SK-N-SH (cell line): Measurements from ENCODE around the gene TEX101. TPM values are rescaled to one million over a fixed set of nuclear protein-coding genes. Genes with fewer than 3 reads are reported as not detected.

ENCODE experiments used
- CTCF ChIA-PET: fragments of 300-600, 350-600 bp; formaldehyde crosslinking; extraction: SDS; loops from one replicate; lab custom pipeline; 2021; lab: Yijun Ruan, JAX
- POLR2A ChIA-PET: fragments of 350-600 bp; sonication (Branson Sonifier 250); formaldehyde crosslinking; extraction: SDS; loops from one replicate; lab custom pipeline; 2020; ENCODE audit warnings: antibody characterized with exemption, inconsistent platforms; lab: Yijun Ruan, JAX
- DNase-seq: peaks from one replicate; pipeline ENCODE4 v3.0.0; 2012
- H2AFZ ChIP-seq: fragments of 200-600 bp; sonication (generic); 2 replicates; pipeline ENCODE4 v1.8.1; 2016; ENCODE audit warnings: antibody characterized with exemption, mild to moderate bottlenecking, low read depth
- H3F3A ChIP-seq: fragments of 200-600 bp; sonication (generic); replicated peaks from 2 replicates; pipeline ENCODE3; 2016; ENCODE audit warnings: antibody characterized with exemption, mild to moderate bottlenecking; ENCODE audit not compliant: insufficient read depth
- H3K27ac ChIP-seq, 2 experiments: fragments of 200-500 bp in 1 of 2; fragments of 200-600 bp in 1 of 2; sonication (Bioruptor generic) in 1 of 2; sonication (generic), shearing (Covaris generic) in 1 of 2; 2 replicates each; pipeline versions ENCODE4 v1.5.1 to v1.6.1; 2014 to 2016; ENCODE audit warnings: low read depth in 2 of 2, inconsistent platforms in 1 of 2, low read length in 1 of 2, mild to moderate bottlenecking in 1 of 2, mixed read lengths in 1 of 2
- H3K27me3 ChIP-seq: fragments of 200-600 bp; sonication (generic), shearing (Covaris generic); 2 replicates; pipeline ENCODE4 v1.6.1; 2016; ENCODE audit warnings: mixed run types; ENCODE audit not compliant: insufficient read depth
- H3K36me3 ChIP-seq, 2 experiments: fragments of 200-500 bp in 1 of 2; fragments of 200-600 bp in 1 of 2; sonication (Bioruptor generic) in 1 of 2; sonication (generic) in 1 of 2; replicated peaks in 1 of 2; 2 replicates each; pipeline versions ENCODE3 to v1.5.1; 2014 to 2016; ENCODE audit warnings: low read length in 1 of 2, mild to moderate bottlenecking in 1 of 2; ENCODE audit not compliant: insufficient read depth in 2 of 2, control insufficient read depth in 1 of 2
- H3K4me1 ChIP-seq, 2 experiments: fragments of 200-500 bp in 1 of 2; fragments of 200-600 bp in 1 of 2; sonication (Bioruptor generic) in 1 of 2; sonication (generic), shearing (Covaris generic) in 1 of 2; 2 replicates each; pipeline versions ENCODE4 v1.5.1 to v1.6.1; 2014 to 2016; ENCODE audit warnings: low read depth in 1 of 2, low read length in 1 of 2, mixed run types in 1 of 2; ENCODE audit not compliant: insufficient read depth in 2 of 2, control insufficient read depth in 1 of 2
- H3K4me2 ChIP-seq: fragments of 200-600 bp; sonication (generic), shearing (Covaris generic); 2 replicates; pipeline ENCODE4 v1.6.1; 2017; ENCODE audit warnings: mixed run types
- H3K4me3 ChIP-seq, 2 experiments: fragments of 200-500 bp in 1 of 2; fragments of 200-600 bp in 1 of 2; sonication (Bioruptor generic) in 1 of 2; sonication (generic), shearing (Covaris generic) in 1 of 2; 2 replicates each; pipeline versions ENCODE4 v1.5.1 to v1.8.1; 2014 to 2016; ENCODE audit warnings: low read depth in 2 of 2, inconsistent platforms in 1 of 2, low read length in 1 of 2, mild to moderate bottlenecking in 1 of 2, mixed read lengths in 1 of 2, moderate library complexity in 1 of 2
- H3K79me2 ChIP-seq: fragments of 200-600 bp; sonication (generic); 2 replicates; pipeline ENCODE4 v1.8.1; 2017; ENCODE audit warnings: mild to moderate bottlenecking; ENCODE audit not compliant: insufficient read depth
- H3K9ac ChIP-seq: fragments of 200-600 bp; sonication (generic); 2 replicates; pipeline ENCODE4 v1.6.1; 2017; ENCODE audit warnings: mixed run types
- H3K9me2 ChIP-seq: fragments of 200-600 bp; sonication (generic); 2 replicates; pipeline ENCODE4 v1.6.1; 2017; ENCODE audit warnings: mixed run types
- H3K9me3 ChIP-seq: fragments of 200-600 bp; sonication (generic); 2 replicates; pipeline ENCODE4 v1.6.1; 2017; ENCODE audit warnings: mixed run types, mild to moderate bottlenecking, moderate library complexity
- H4K20me1 ChIP-seq: fragments of 200-600 bp; sonication (generic); 2 replicates; pipeline ENCODE4 v1.6.1; 2017; ENCODE audit warnings: mild to moderate bottlenecking, mixed run types; ENCODE audit not compliant: insufficient read depth
- CHD2 ChIP-seq: fragments of 150-350 bp; IDR thresholded peaks from 2 replicates; pipeline ENCODE4 v1.6.1; 2018; ENCODE audit warnings: low read length; ENCODE audit not compliant: partially characterized antibody
- ELF1 ChIP-seq: IDR thresholded peaks from 2 replicates; pipeline ENCODE4 v1.4.0; 2012
- EZH2phosphoT487 ChIP-seq: fragments of 200-600 bp; sonication (generic); IDR thresholded peaks from 2 replicates; pipeline ENCODE4 v1.6.1; 2017; ENCODE audit warnings: low read depth, mixed run types, mild to moderate bottlenecking, antibody characterized with exemption, moderate library complexity, borderline replicate concordance
- FOSL2 ChIP-seq: IDR thresholded peaks from 2 replicates; pipeline ENCODE4 v1.4.0; 2012; ENCODE audit warnings: low read depth, mild to moderate bottlenecking, moderate library complexity, borderline replicate concordance
- FOXJ3 ChIP-seq: sonication (generic); formaldehyde crosslinking; IDR thresholded peaks from 2 replicates; pipeline ENCODE4 v1.5.1; 2020; ENCODE audit warnings: mild to moderate bottlenecking, missing genetic modification reagents
- JUND ChIP-seq: IDR thresholded peaks from 2 replicates; pipeline ENCODE4 v1.4.0; 2012
- MXI1 ChIP-seq: IDR thresholded peaks from 2 replicates; pipeline ENCODE4 v1.6.1; 2012; ENCODE audit warnings: mild to moderate bottlenecking, low read depth, low read length, improper control_type of control experiment
- NFIC ChIP-seq: IDR thresholded peaks from 2 replicates; pipeline ENCODE4 v1.4.0; 2012; ENCODE audit warnings: borderline replicate concordance
- NRF1 ChIP-seq: IDR thresholded peaks from 2 replicates; pipeline ENCODE4 v1.6.1; 2012; ENCODE audit warnings: low read depth, mild to moderate bottlenecking, low read length
- POLR2AphosphoS5 ChIP-seq: IDR thresholded peaks from 2 replicates; pipeline ENCODE4 v1.6.1; 2012; ENCODE audit warnings: low read depth, low read length
- RAD21 ChIP-seq: IDR thresholded peaks from 2 replicates; pipeline ENCODE4 v1.6.1; 2012; ENCODE audit warnings: mild to moderate bottlenecking, low read length
- RCOR1 ChIP-seq: fragments of 150-350 bp; IDR thresholded peaks from 2 replicates; pipeline ENCODE4 v1.6.1; 2017; ENCODE audit warnings: antibody characterized with exemption, low read length
- RFX5 ChIP-seq: IDR thresholded peaks from 2 replicates; pipeline ENCODE4 v1.6.1; 2012; ENCODE audit warnings: mild to moderate bottlenecking, improper control_type of control experiment, low read length
- SMC3 ChIP-seq: IDR thresholded peaks from 2 replicates; pipeline ENCODE4 v1.6.1; 2012; ENCODE audit warnings: low read depth, low read length, improper control_type of control experiment
- TCF12 ChIP-seq: IDR thresholded peaks from 2 replicates; pipeline ENCODE4 v1.4.0; 2012
- WGBS: methylation state at CpG from one replicate; pipeline ENCODE4 v1.1.6; 2017; ENCODE audit warnings: low lambda C conversion rate; 5-methylcytosine and 5-hydroxymethylcytosine counted together
- polyA plus RNA-seq, 3 experiments: library from polyadenylated mRNA; depleted of rRNA; stranded (reverse); fragments of >200 nt; gene quantifications; 2 replicates each; pipeline ENCODE4 v1.2.3, GENCODE V29; 2012
- TF ChIP-seq, protein P1 (sequence below): IDR thresholded peaks from 2 replicates; pipeline ENCODE4; 2012
- TF ChIP-seq, protein P2 (sequence below): fragments of 200-600 bp; sonication (generic); IDR thresholded peaks from 2 replicates; pipeline ENCODE4 v1.6.1; 2017; ENCODE audit warnings: antibody characterized with exemption, mild to moderate bottlenecking, moderate library complexity
- TF ChIP-seq, protein P3 (sequence below): fragments of 150-350 bp; IDR thresholded peaks from 2 replicates; pipeline ENCODE4 v1.6.1; 2017; ENCODE audit warnings: antibody characterized with exemption, low read length, low read depth, borderline replicate concordance
- TF ChIP-seq, protein P4 (sequence below): fragments of 150-350 bp; IDR thresholded peaks from 2 replicates; pipeline ENCODE4 v1.6.1; 2016; ENCODE audit warnings: mild to moderate bottlenecking, low read depth, low read length

Gene TEX101
- polyA plus RNA-seq, 1 of the 3 experiments (the other 2 are of a cell fraction) = 0.07 TPM

DNA sequence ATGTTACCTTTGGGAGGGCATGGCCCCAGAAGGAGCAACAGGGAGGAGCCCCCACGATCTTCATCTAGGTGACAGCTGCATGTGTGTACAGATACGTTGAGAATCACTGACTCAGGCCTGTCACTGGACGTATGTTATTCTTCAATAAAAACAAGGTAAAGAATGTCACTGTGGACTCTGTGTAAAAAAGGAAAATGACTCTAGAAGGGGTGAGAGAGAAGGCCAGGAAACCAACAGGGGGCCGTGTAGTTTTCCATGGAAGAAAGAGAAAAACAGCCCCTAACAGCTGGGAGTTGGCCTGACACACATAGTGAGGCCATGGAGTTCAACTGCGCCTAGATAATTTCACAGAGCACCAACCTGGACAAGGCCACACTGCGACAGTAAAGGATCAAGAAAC lies 52.6 kb downstream of the TEX101 start:
- DNase-seq = no peak
- H3K4me3 ChIP-seq = no peak overlapping the region
- H3K4me2 ChIP-seq = no peak overlapping the region
- no peaks in the 10 kb centered on the region for H3K79me2 ChIP-seq
- ChIA-PET CTCF (interaction anchor here (1.5 to 2.5 kb wide), 3 partner anchors 20 to 52 kb away, joined by 4 to 9 read pairs (median 4); no protein-coding TSS in a partner anchor), POLR2A (no interaction called here)
- no peaks in the 10 kb centered on the region for H3K9me3 ChIP-seq
- no peaks in the 10 kb centered on the region for H3K9me2 ChIP-seq
- peaks cover 0 to 10% of the 10 kb centered on the region in 2 experiments; a peak in 1 of 4 replicates for H3K4me1 ChIP-seq
- H2AFZ ChIP-seq = peak overlapping the region; percentile 59; the same call in 1 of the 2 replicates
- 76% methylated on average over 6 of the region's 6 CpGs for WGBS
- H3K27me3 ChIP-seq = no peaks in the 10 kb centered on the region
- no peaks in the 10 kb centered on the region for H3K36me3 ChIP-seq
- no peak overlapping the region for H3K9ac ChIP-seq
- no peak overlapping the region for H3K27ac ChIP-seq
- peaks cover 8% of the 10 kb centered on the region for H3F3A ChIP-seq
- H4K20me1 ChIP-seq = no peaks in the 10 kb centered on the region
- TF ChIP-seq, protein P1, sequence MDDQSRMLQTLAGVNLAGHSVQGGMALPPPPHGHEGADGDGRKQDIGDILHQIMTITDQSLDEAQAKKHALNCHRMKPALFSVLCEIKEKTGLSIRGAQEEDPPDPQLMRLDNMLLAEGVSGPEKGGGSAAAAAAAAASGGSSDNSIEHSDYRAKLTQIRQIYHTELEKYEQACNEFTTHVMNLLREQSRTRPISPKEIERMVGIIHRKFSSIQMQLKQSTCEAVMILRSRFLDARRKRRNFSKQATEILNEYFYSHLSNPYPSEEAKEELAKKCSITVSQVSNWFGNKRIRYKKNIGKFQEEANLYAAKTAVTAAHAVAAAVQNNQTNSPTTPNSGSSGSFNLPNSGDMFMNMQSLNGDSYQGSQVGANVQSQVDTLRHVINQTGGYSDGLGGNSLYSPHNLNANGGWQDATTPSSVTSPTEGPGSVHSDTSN = no peak
- no peak for TF ChIP-seq FOSL2
- no peak for TF ChIP-seq MXI1
- TF ChIP-seq, protein P2, sequence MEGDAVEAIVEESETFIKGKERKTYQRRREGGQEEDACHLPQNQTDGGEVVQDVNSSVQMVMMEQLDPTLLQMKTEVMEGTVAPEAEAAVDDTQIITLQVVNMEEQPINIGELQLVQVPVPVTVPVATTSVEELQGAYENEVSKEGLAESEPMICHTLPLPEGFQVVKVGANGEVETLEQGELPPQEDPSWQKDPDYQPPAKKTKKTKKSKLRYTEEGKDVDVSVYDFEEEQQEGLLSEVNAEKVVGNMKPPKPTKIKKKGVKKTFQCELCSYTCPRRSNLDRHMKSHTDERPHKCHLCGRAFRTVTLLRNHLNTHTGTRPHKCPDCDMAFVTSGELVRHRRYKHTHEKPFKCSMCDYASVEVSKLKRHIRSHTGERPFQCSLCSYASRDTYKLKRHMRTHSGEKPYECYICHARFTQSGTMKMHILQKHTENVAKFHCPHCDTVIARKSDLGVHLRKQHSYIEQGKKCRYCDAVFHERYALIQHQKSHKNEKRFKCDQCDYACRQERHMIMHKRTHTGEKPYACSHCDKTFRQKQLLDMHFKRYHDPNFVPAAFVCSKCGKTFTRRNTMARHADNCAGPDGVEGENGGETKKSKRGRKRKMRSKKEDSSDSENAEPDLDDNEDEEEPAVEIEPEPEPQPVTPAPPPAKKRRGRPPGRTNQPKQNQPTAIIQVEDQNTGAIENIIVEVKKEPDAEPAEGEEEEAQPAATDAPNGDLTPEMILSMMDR = no peak
- TF ChIP-seq FOXJ3 (CRISPR knock-in tag) = no peak
- no peak for TF ChIP-seq NFIC
- no peak for TF ChIP-seq NRF1
- TF ChIP-seq RCOR1 = no peak
- TF ChIP-seq, protein P3, sequence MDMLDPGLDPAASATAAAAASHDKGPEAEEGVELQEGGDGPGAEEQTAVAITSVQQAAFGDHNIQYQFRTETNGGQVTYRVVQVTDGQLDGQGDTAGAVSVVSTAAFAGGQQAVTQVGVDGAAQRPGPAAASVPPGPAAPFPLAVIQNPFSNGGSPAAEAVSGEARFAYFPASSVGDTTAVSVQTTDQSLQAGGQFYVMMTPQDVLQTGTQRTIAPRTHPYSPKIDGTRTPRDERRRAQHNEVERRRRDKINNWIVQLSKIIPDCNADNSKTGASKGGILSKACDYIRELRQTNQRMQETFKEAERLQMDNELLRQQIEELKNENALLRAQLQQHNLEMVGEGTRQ = no peak
- no peak for TF ChIP-seq CHD2
- TF ChIP-seq ELF1 = no peak
- TF ChIP-seq TCF12 = no peak
- no peak for TF ChIP-seq RFX5
- TF ChIP-seq SMC3 = no peak
- TF ChIP-seq, protein P4, sequence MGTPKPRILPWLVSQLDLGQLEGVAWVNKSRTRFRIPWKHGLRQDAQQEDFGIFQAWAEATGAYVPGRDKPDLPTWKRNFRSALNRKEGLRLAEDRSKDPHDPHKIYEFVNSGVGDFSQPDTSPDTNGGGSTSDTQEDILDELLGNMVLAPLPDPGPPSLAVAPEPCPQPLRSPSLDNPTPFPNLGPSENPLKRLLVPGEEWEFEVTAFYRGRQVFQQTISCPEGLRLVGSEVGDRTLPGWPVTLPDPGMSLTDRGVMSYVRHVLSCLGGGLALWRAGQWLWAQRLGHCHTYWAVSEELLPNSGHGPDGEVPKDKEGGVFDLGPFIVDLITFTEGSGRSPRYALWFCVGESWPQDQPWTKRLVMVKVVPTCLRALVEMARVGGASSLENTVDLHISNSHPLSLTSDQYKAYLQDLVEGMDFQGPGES = no peak
- no peak for TF ChIP-seq RAD21
- TF ChIP-seq JUND = no peak
- TF ChIP-seq EZH2phosphoT487 = no peak
- TF ChIP-seq POLR2AphosphoS5 = no peak
